SK-N-SH (cell line): ENCODE measurements around the gene IQGAP2.

Source experiments
- CTCF ChIP-seq: fragments of 200-600 bp; sonication (generic); IDR thresholded peaks from 2 replicates; pipeline ENCODE4 v1.6.1; 2017; ENCODE audit warnings: antibody characterized with exemption, mild to moderate bottlenecking, moderate library complexity
- EP300 ChIP-seq, 2 experiments: IDR thresholded peaks; 2 replicates each; pipeline versions ENCODE4 v1.4.0 to v1.6.1; 2012; ENCODE audit warnings: borderline replicate concordance in 1 of 2, low read depth in 1 of 2, low read length in 1 of 2
- EZH2phosphoT487 ChIP-seq: fragments of 200-600 bp; sonication (generic); IDR thresholded peaks from 2 replicates; pipeline ENCODE4 v1.6.1; 2017; ENCODE audit warnings: low read depth, mixed run types, mild to moderate bottlenecking, antibody characterized with exemption, moderate library complexity, borderline replicate concordance
- GABPA ChIP-seq: IDR thresholded peaks from 2 replicates; pipeline ENCODE4 v1.4.0; 2012; ENCODE audit warnings: low read depth, mild to moderate bottlenecking
- MAX ChIP-seq: IDR thresholded peaks from 2 replicates; pipeline ENCODE4 v1.4.0; 2012; ENCODE audit warnings: low read depth
- PBX3 ChIP-seq: IDR thresholded peaks from 2 replicates; pipeline ENCODE4; 2012
- POLR2AphosphoS5 ChIP-seq: IDR thresholded peaks from 2 replicates; pipeline ENCODE4 v1.6.1; 2012; ENCODE audit warnings: low read depth, low read length
- RCOR1 ChIP-seq: fragments of 150-350 bp; IDR thresholded peaks from 2 replicates; pipeline ENCODE4 v1.6.1; 2017; ENCODE audit warnings: antibody characterized with exemption, low read length
- SIN3A ChIP-seq: IDR thresholded peaks from 2 replicates; pipeline ENCODE4 v1.6.1; 2012; ENCODE audit warnings: low read depth, mild to moderate bottlenecking, low read length, moderate library complexity, borderline replicate concordance
- TCF12 ChIP-seq: IDR thresholded peaks from 2 replicates; pipeline ENCODE4 v1.4.0; 2012
- TF ChIP-seq, protein P1 (sequence below): IDR thresholded peaks from 2 replicates; pipeline ENCODE4 v1.6.1; 2012; ENCODE audit warnings: mild to moderate bottlenecking, low read depth, low read length, moderate library complexity
- TF ChIP-seq, protein P2 (sequence below): fragments of 150-350 bp; IDR thresholded peaks from 2 replicates; pipeline ENCODE4 v1.6.1; 2016; ENCODE audit warnings: mild to moderate bottlenecking, low read depth, low read length

GRCh38 chr5:76601470-76601869 lies 198.4 kb downstream of the IQGAP2 start:
- peak; percentile 82 for TF ChIP-seq CTCF
- TF ChIP-seq GABPA, result no peak
- no peak for TF ChIP-seq EZH2phosphoT487
- TF ChIP-seq, protein P1, sequence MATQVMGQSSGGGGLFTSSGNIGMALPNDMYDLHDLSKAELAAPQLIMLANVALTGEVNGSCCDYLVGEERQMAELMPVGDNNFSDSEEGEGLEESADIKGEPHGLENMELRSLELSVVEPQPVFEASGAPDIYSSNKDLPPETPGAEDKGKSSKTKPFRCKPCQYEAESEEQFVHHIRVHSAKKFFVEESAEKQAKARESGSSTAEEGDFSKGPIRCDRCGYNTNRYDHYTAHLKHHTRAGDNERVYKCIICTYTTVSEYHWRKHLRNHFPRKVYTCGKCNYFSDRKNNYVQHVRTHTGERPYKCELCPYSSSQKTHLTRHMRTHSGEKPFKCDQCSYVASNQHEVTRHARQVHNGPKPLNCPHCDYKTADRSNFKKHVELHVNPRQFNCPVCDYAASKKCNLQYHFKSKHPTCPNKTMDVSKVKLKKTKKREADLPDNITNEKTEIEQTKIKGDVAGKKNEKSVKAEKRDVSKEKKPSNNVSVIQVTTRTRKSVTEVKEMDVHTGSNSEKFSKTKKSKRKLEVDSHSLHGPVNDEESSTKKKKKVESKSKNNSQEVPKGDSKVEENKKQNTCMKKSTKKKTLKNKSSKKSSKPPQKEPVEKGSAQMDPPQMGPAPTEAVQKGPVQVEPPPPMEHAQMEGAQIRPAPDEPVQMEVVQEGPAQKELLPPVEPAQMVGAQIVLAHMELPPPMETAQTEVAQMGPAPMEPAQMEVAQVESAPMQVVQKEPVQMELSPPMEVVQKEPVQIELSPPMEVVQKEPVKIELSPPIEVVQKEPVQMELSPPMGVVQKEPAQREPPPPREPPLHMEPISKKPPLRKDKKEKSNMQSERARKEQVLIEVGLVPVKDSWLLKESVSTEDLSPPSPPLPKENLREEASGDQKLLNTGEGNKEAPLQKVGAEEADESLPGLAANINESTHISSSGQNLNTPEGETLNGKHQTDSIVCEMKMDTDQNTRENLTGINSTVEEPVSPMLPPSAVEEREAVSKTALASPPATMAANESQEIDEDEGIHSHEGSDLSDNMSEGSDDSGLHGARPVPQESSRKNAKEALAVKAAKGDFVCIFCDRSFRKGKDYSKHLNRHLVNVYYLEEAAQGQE, result no peak
- TF ChIP-seq PBX3, result no peak
- no peak; the same call in 1 of the 2 replicates for TF ChIP-seq MAX
- no peak for TF ChIP-seq EP300 (IDR thresholded peaks at IDR 0.05; ENCODE audit: borderline replicate concordance in 1 of 2, low read depth in 1 of 2, low read length in 1 of 2)
- no peak for TF ChIP-seq RCOR1
- TF ChIP-seq TCF12, result no peak
- TF ChIP-seq POLR2AphosphoS5, result no peak
- TF ChIP-seq, protein P2, sequence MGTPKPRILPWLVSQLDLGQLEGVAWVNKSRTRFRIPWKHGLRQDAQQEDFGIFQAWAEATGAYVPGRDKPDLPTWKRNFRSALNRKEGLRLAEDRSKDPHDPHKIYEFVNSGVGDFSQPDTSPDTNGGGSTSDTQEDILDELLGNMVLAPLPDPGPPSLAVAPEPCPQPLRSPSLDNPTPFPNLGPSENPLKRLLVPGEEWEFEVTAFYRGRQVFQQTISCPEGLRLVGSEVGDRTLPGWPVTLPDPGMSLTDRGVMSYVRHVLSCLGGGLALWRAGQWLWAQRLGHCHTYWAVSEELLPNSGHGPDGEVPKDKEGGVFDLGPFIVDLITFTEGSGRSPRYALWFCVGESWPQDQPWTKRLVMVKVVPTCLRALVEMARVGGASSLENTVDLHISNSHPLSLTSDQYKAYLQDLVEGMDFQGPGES, result no peak
- TF ChIP-seq SIN3A, result no peak
